ENCODE measurements around the gene DYNC1LI2.
"Not testable (repeated sequence)": the region's sequence is repeated elsewhere in the genome, so short reads cannot be mapped to it uniquely, and the experiment has no call there.

Gene DYNC1LI2

GRCh38 chr16:66751303-66751991 lies at the start of gene DYNC1LI2:
DYNC1LI2 (minus strand) TSS chr16:66751609; CDS start chr16:66751591, 18 bp downstream.
- peak; percentile 82 for DNase-seq

DNA sequence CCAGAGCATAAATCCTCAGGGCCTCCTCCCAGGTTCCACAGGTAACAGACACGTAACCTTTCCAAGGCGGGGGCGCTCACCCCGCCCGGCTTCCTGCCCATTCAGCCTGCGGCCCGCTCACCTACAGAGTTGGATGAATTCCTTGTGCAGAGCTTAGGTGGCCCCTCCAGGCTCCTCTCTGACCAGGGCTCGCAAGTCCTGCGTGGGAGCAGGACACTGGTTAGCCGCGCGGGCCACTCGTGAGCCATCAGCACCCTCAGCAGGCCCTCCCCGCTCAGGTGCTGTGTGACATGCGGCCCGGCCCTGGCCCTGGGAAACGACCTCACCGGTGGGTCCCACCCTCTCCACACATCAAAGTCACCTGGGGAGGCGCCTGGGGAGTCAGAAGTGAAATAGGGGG lies 49.4 kb upstream of the DYNC1LI2 start:
- no peak for DNase-seq

- no peak for DNase-seq
Observed at GRCh38 chr16:66798161-66798560, 46.8 kb upstream of the DYNC1LI2 start.

- DNase-seq = not testable (repeated sequence)
Observed at GRCh38 chr16:66793984-66794383, 42.6 kb upstream of the DYNC1LI2 start.

GRCh38 chr16:66790130-66790733 lies 38.8 kb upstream of the DYNC1LI2 start:
- DNase-seq = no peak

GRCh38 chr16:66787427-66787826 lies 36.0 kb upstream of the DYNC1LI2 start:
- no peak for DNase-seq

GRCh38 chr16:66786551-66786950 lies 35.1 kb upstream of the DYNC1LI2 start:
- DNase-seq = no peak

- DNase-seq = no peak
Observed at GRCh38 chr16:66776457-66776856, 25.0 kb upstream of the DYNC1LI2 start.

- DNase-seq = no peak
Observed at GRCh38 chr16:66774981-66775380, 23.6 kb upstream of the DYNC1LI2 start.

- no peak for DNase-seq
Observed at GRCh38 chr16:66758086-66758485, 6.7 kb upstream of the DYNC1LI2 start.

- no peak for DNase-seq
Observed at GRCh38 chr16:66754819-66755218, 3.4 kb upstream of the DYNC1LI2 start.

GRCh38 chr16:66754211-66754610 lies 2.8 kb upstream of the DYNC1LI2 start:
- no peak for DNase-seq

GRCh38 chr16:66752958-66753357 lies 1.5 kb upstream of the DYNC1LI2 start:
- DNase-seq = no peak

DNA sequence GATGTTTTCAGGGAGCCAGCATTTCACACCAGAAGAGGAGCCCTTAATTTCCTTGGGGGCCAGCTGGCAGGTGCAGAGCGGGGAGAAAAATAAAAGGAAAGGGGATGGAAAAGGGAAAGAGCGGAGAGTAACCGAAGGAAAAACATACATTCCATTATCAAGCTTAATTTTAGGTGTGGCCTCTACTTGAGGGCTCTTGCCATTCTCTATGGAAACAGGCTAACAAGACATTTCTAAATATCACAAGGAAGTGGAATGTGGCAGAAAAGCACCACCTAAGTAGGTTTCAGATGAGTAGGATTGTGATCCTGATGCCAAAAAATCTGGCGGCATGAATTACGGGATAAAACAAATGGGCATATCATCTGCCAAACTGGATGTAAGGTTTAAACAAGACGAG lies 970 bp upstream of the DYNC1LI2 start:
- DNase-seq = no peak

GRCh38 chr16:66751992-66752322 lies 548 bp upstream of the DYNC1LI2 start:
- DNase-seq = no peak

GRCh38 chr16:66751053-66751302 lies 431 bp downstream of the DYNC1LI2 start:
- DNase-seq = no peak

GRCh38 chr16:66750279-66751052 lies 943 bp downstream of the DYNC1LI2 start:
- no peak for DNase-seq

DNA sequence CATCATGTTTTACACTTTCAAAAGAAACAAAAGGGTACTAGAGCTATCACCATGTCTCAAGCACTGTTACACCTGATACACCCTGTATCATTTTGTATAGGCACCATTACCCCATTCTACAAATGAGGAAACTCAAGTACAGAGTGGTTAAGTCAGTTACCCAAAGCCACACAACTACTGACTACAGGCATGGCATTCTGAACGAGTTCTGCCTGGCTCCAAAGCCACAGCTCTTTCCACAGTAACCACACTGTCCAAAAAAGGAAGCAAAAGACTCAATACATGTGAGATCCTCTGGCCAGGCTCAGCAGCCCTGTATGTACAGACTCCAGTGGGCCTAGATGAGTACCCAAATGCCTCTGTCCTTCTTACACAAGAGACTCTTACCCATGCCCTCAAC lies 4.7 kb downstream of the DYNC1LI2 start:
- DNase-seq = peak; percentile 26

- no peak for DNase-seq
Observed at GRCh38 chr16:66746048-66746447, 5.4 kb downstream of the DYNC1LI2 start.

DNA sequence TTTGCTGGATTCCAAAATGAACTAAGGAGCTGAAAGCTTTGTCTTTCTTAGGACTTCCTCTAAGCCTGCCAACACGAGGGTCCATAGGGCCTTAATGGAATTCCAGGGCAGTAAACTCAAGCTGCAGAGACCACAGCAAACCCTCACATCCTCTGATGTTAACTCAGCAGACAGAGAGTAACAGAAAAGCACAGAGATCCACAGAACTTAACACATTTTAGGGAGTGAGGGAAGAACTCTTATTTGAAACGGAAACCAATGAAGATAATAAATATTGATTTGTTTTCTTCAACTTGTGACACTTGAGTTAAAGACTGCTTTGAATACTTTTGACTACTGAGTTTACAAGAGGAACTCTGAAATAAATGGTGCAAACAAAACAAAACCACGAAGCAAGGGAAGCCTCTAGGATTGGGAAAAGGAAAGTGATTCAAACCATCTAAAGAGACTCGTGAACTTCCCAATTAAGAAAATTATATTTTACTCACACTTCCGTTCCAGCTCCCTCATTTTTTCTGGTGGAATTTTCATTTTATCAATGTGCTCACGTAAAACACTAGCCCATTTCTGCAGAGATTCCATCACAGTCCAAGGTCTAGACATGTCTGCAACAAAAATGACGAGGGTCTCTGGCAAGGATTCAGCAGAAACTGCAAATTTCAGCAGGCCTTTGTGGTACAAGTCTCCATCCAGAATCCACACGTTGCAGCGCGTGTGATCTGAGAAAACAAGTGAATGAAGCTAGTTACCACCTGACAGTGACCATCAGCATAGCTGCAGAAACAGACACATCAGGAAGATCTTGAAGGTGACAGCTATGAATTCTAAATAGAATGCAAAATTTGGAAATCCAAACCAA lies 9.2 kb downstream of the DYNC1LI2 start:
- no peak for DNase-seq

- no peak for DNase-seq
Observed at GRCh38 chr16:66741169-66741900, 10.1 kb downstream of the DYNC1LI2 start.

- no peak for DNase-seq
Observed at GRCh38 chr16:66740533-66740932, 10.9 kb downstream of the DYNC1LI2 start.

- peak; percentile 53 for DNase-seq
Observed at GRCh38 chr16:66740010-66740409, 11.4 kb downstream of the DYNC1LI2 start.
